ENCODE results near the gene UBE2U. TPM values are rescaled to one million over a fixed set of nuclear protein-coding genes. Genes with fewer than 3 reads are reported as not detected.

UBE2U gene
- total and polyA plus RNA-seq, 2 of the 4 experiments (the other 2 are of a cell fraction): not detected

DNA sequence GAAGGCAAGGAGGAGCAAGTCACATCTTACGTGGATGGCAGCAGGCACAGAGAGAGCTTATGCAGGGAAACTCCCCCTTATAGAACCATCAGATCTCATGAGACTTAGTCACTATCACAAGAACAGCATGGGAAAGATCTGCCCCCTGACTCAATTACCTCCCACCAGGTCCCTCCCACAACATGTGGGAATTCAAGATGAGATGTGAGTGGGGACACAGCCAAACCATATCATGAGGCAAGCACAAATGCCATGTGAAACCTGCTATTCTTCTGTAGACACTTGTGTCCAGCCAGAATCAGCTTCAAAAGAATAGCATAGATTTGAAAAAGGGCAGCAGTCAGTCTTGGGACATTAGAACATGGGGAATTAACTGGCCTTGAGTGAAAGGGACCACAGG, 32.2 kb upstream of the UBE2U start:
- no peak overlapping the region for H3K4me3 ChIP-seq (ENCODE audit: insufficient read depth, low read depth, low read length)
- POLR2A ChIA-PET (ENCODE audit: unreplicated experiment): no interaction called here
- H3K14ac ChIP-seq (replicated peaks; ENCODE audit: low read depth, low read length): peak overlapping the region; percentile 34
- CTCF ChIA-PET: no interaction called here
- peak overlapping the region; percentile 17 to 37; a peak in 2 of 4 replicates for H4K8ac ChIP-seq (ENCODE audit: low read depth in 2 of 2, low read length in 2 of 2)
- DNase-seq (peak; percentile 74), ATAC-seq (ENCODE audit: low read depth) (no peak)
- H4K91ac ChIP-seq (ENCODE audit: insufficient read depth, low read depth, low read length): peak overlapping the region; percentile 15
- H2AK9ac ChIP-seq (replicated peaks; ENCODE audit: low read depth, low read length, poor library complexity): no peak overlapping the region
- H4K5ac ChIP-seq (ENCODE audit: low read depth, low read length): peak overlapping the region; percentile 62
- H2AFZ ChIP-seq (replicated peaks; ENCODE audit: low read length, poor library complexity): no peak overlapping the region
- H3K27ac ChIP-seq (ENCODE audit: insufficient read depth, low read length): peak overlapping the region; percentile 83; the same call in 1 of the 2 replicates
- in situ Hi-C loops (cut with MboI; ENCODE audit: low sequenced_read_pairs) (no loop called here), intact Hi-C loops (cut with micrococcal nuclease) (no loop called here), dilution Hi-C loops (cut with HindIII; ENCODE audit: low sequenced_read_pairs, unreplicated experiment) (no loop called here)
- no peaks in the 10 kb centered on the region for H3K27me3 ChIP-seq (ENCODE audit: control insufficient read depth, insufficient read depth, low read length)
- no peaks in the 10 kb centered on the region for H4K20me1 ChIP-seq (ENCODE audit: insufficient read depth, low read length)
- no peak overlapping the region for H3K9ac ChIP-seq (ENCODE audit: low read depth, low read length)
- H2BK20ac ChIP-seq (ENCODE audit: low read depth, low read length): peak overlapping the region; percentile 66
- TF ChIP-seq, protein P1, sequence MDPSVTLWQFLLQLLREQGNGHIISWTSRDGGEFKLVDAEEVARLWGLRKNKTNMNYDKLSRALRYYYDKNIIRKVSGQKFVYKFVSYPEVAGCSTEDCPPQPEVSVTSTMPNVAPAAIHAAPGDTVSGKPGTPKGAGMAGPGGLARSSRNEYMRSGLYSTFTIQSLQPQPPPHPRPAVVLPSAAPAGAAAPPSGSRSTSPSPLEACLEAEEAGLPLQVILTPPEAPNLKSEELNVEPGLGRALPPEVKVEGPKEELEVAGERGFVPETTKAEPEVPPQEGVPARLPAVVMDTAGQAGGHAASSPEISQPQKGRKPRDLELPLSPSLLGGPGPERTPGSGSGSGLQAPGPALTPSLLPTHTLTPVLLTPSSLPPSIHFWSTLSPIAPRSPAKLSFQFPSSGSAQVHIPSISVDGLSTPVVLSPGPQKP (IDR thresholded peaks at IDR 0.05; ENCODE audit: borderline replicate concordance, low read depth, low read length): no peak
- TF ChIP-seq FOS (IDR thresholded peaks at IDR 0.05; ENCODE audit: low read depth, low read length) (no peak), MAZ (IDR thresholded peaks at IDR 0.05; ENCODE audit: borderline replicate concordance, low read depth, low read length) (no peak), RFX5 (IDR thresholded peaks at IDR 0.05; ENCODE audit: low read depth, low read length) (no peak), CHD1 (IDR thresholded peaks at IDR 0.05; ENCODE audit: low read depth, low read length) (no peak), BHLHE40 (IDR thresholded peaks at IDR 0.05; ENCODE audit: low read depth, low read length) (no peak), MXI1 (IDR thresholded peaks at IDR 0.05; ENCODE audit: borderline replicate concordance, low read depth, low read length) (no peak), CTCF (conservative IDR thresholded peaks at IDR 0.05; ENCODE audit: low read depth, low read length) (no peak), USF2 (IDR thresholded peaks at IDR 0.05; ENCODE audit: low read depth, low read length) (no peak), NFE2L2 (IDR thresholded peaks at IDR 0.05; ENCODE audit: low read depth, low read length) (no peak), CEBPB (IDR thresholded peaks at IDR 0.05; ENCODE audit: low read depth, low read length) (no peak), RAD21 (IDR thresholded peaks at IDR 0.05; ENCODE audit: low read length) (no peak), RCOR1 (IDR thresholded peaks at IDR 0.05; ENCODE audit: insufficient replicate concordance, low read length) (no peak), MAFK (IDR thresholded peaks at IDR 0.05; ENCODE audit: low read depth, low read length) (no peak), SMC3 (IDR thresholded peaks at IDR 0.05; ENCODE audit: low read depth, low read length) (no peak), POLR2A (IDR thresholded peaks at IDR 0.05; ENCODE audit: low read depth, low read length) (no peak)
- H3K4me1 ChIP-seq (ENCODE audit: control insufficient read depth, insufficient read depth, low read length): peaks cover 16% of the 10 kb centered on the region
- no peaks in the 10 kb centered on the region for H3K9me3 ChIP-seq (ENCODE audit: control insufficient read depth, insufficient read depth, low read length)
- H3K56ac ChIP-seq (ENCODE audit: extremely low read depth, insufficient read depth, low read length): peak overlapping the region; percentile 29; the same call in 1 of the 2 replicates
- H3K18ac ChIP-seq (ENCODE audit: low read depth, low read length): peak overlapping the region; percentile 75
- no TSS peak for BruUV-seq (replicated peaks)
- H3K79me1 ChIP-seq (ENCODE audit: low read depth in 1 of 2, low read length in 2 of 2): no peaks in the 10 kb centered on the region
- peaks cover 7% of the 10 kb centered on the region for H3K9me1 ChIP-seq (ENCODE audit: insufficient read depth, low read length)
- peak overlapping the region; percentile 19; the same call in 1 of the 2 replicates for H3K23ac ChIP-seq (ENCODE audit: low read depth, low read length)
- peak overlapping the region; percentile 22 for H3K4ac ChIP-seq (ENCODE audit: low read depth, low read length)
- H2BK120ac ChIP-seq (ENCODE audit: low read depth, low read length): peak overlapping the region; percentile 74
- no CpG with 5 or more reads among the region's 1 CpG for whole genome bisulfite sequencing, 2 experiments (ENCODE audit: extremely low coverage in 2 of 2, insufficient read length in 1 of 2)
- peak overlapping the region; percentile 59 for H2AK5ac ChIP-seq (ENCODE audit: low read depth, low read length)
- H3K36me3 ChIP-seq (ENCODE audit: control insufficient read depth, insufficient read depth, low read length): peaks cover 2% of the 10 kb centered on the region; the same call in 1 of the 2 replicates
- H2BK5ac ChIP-seq (ENCODE audit: low read depth, low read length, poor library complexity, severe bottlenecking): peak overlapping the region; percentile 78
- peak overlapping the region; percentile 73 for H3K4me2 ChIP-seq (ENCODE audit: low read depth, low read length)
- H2BK15ac ChIP-seq (ENCODE audit: low read depth, low read length): peak overlapping the region; percentile 68; the same call in 1 of the 3 replicates
